GM23338 (cell line): ENCODE data around the gene CBARP.

Experiments used
- EZH2 ChIP-seq: fragments of 200-600 bp; sonication (generic); IDR thresholded peaks from one replicate; pipeline ENCODE4 v1.8.0; 2017; ENCODE audit warnings: antibody characterized with exemption, mild to moderate bottlenecking, low read depth; ENCODE audit not compliant: unreplicated experiment
- EZH2phosphoT487 ChIP-seq: fragments of 200-600 bp; sonication (generic); IDR thresholded peaks from one replicate; pipeline ENCODE4 v1.8.1; 2018; ENCODE audit warnings: antibody characterized with exemption; ENCODE audit not compliant: unreplicated experiment
- JUNB ChIP-seq: IDR thresholded peaks from one replicate; pipeline ENCODE4 v1.6.1; 2016; ENCODE audit warnings: antibody characterized with exemption; ENCODE audit not compliant: unreplicated experiment
- ZNF114 ChIP-seq: fragments of 250-450 bp; sonication (Bioruptor Pico); IDR thresholded peaks from 2 replicates; pipeline ENCODE4 v1.5.0; 2020; ENCODE audit warnings: mild to moderate bottlenecking, moderate library complexity
- TF ChIP-seq, protein P1 (sequence below), 2 experiments: fragments of 200-600 bp in 1 of 2; sonication (generic) in 1 of 2; conservative IDR thresholded peaks; 2 replicates each; pipeline versions ENCODE4 v1.5.1 to v1.6.1; 2016 to 2017; ENCODE audit warnings: antibody characterized with exemption in 2 of 2, low read depth in 2 of 2, mild to moderate bottlenecking in 2 of 2, moderate library complexity in 1 of 2

DNA sequence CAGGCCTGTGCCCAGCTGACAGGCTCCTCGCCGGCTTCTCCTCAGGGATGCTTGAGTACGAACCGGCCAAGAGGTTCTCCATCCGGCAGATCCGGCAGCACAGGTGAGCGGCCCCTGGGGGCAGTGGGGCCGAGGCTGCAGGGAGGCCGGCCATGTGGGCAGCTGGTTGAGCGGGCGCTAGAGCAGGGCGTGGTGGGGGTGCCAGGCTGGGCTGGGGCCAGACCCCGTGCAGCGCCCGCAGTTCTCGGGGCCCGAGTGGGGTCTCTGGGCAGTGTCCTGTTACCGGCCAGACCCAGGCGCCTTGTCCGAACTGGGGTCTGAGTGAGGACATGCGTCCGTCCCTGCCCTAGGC, 15.9 kb downstream of the CBARP start:
- TF ChIP-seq, protein P1, sequence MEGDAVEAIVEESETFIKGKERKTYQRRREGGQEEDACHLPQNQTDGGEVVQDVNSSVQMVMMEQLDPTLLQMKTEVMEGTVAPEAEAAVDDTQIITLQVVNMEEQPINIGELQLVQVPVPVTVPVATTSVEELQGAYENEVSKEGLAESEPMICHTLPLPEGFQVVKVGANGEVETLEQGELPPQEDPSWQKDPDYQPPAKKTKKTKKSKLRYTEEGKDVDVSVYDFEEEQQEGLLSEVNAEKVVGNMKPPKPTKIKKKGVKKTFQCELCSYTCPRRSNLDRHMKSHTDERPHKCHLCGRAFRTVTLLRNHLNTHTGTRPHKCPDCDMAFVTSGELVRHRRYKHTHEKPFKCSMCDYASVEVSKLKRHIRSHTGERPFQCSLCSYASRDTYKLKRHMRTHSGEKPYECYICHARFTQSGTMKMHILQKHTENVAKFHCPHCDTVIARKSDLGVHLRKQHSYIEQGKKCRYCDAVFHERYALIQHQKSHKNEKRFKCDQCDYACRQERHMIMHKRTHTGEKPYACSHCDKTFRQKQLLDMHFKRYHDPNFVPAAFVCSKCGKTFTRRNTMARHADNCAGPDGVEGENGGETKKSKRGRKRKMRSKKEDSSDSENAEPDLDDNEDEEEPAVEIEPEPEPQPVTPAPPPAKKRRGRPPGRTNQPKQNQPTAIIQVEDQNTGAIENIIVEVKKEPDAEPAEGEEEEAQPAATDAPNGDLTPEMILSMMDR (conservative IDR thresholded peaks at IDR 0.05; ENCODE audit: low read depth in 2 of 2), result no peak
- no peak for TF ChIP-seq JUNB
- TF ChIP-seq EZH2, result no peak
- TF ChIP-seq EZH2phosphoT487, result no peak
- TF ChIP-seq ZNF114 (CRISPR knock-in tag), result no peak
